Panc1 (cell line): ENCODE data around the gene C7. TPM values are rescaled to one million over a fixed set of nuclear protein-coding genes. Genes with fewer than 3 reads are reported as not detected.

Experiments used
- ATAC-seq: fragments of 200-7000 bp; cut with Tn5 transposase; 2 replicates; pipeline ENCODE4 v1.9.1; 2020; ENCODE audit warnings: mild to moderate bottlenecking, moderate library complexity
- BruUV-seq: library from RNA; stranded (reverse); fragments of 400-500 nt; replicated peaks from 2 replicates; lab custom pipeline; 2021; lab: Mats Ljungman, UMichigan
- CTCF ChIA-PET: fragments of 300-600 bp; sonication (Branson Sonifier 250); formaldehyde crosslinking; loops from one replicate; lab custom pipeline; 2022; ENCODE audit warnings: antibody characterized with exemption; lab: Charles Lee
- POLR2A ChIA-PET: fragments of 300-600 bp; sonication (Branson Sonifier 250); formaldehyde crosslinking; loops from one replicate; lab custom pipeline; 2022; ENCODE audit warnings: antibody characterized with exemption; lab: Charles Lee
- DNase-seq: peaks from one replicate; pipeline ENCODE4 v3.0.0-alpha.2; 2010; ENCODE audit warnings: low read depth, low spot score
- H3K27ac ChIP-seq: 2 replicates; pipeline ENCODE4 v1.5.1; 2011; ENCODE audit warnings: mild to moderate bottlenecking, low read length, inconsistent platforms
- H3K27me3 ChIP-seq: fragments of 200-500 bp; sonication (Bioruptor generic); 2 replicates; pipeline ENCODE4 v1.6.0; 2014; ENCODE audit warnings: low read length, inconsistent platforms; ENCODE audit not compliant: control insufficient read depth, insufficient read depth
- H3K36me3 ChIP-seq: fragments of 200-500 bp; sonication (Bioruptor generic); 2 replicates; pipeline ENCODE4 v1.5.1; 2014; ENCODE audit warnings: inconsistent platforms, mild to moderate bottlenecking, low read length, moderate library complexity; ENCODE audit not compliant: control insufficient read depth, insufficient read depth
- H3K4me1 ChIP-seq: 2 replicates; pipeline ENCODE4 v1.5.1; 2011; ENCODE audit warnings: inconsistent platforms, mild to moderate bottlenecking, low read length, moderate library complexity; ENCODE audit not compliant: control insufficient read depth, insufficient read depth
- H3K4me3 ChIP-seq, 2 experiments: 2 replicates each; pipeline ENCODE4 v1.5.1; 2011 to 2012; ENCODE audit warnings: low read depth in 2 of 2, low read length in 2 of 2, mild to moderate bottlenecking in 2 of 2, inconsistent platforms in 1 of 2, moderate library complexity in 1 of 2
- H3K9me3 ChIP-seq: fragments of 200-500 bp; sonication (Bioruptor generic); 2 replicates; pipeline ENCODE4 v1.5.1; 2014; ENCODE audit warnings: low read depth, mild to moderate bottlenecking, inconsistent platforms, low read length, moderate library complexity; ENCODE audit not compliant: control insufficient read depth, insufficient read depth
- POLR2AphosphoS5 ChIP-seq: IDR thresholded peaks from 2 replicates; pipeline ENCODE4 v1.6.1; 2012; ENCODE audit warnings: mild to moderate bottlenecking, low read depth, low read length, moderate library complexity
- SIN3A ChIP-seq: IDR thresholded peaks from 2 replicates; pipeline ENCODE4 v1.6.1; 2012; ENCODE audit warnings: low read depth, mild to moderate bottlenecking, low read length, moderate library complexity, borderline replicate concordance; ENCODE audit not compliant: insufficient read depth
- TCF7L2 ChIP-seq: IDR thresholded peaks from 2 replicates; pipeline ENCODE4 v1.6.1; 2011; ENCODE audit warnings: mild to moderate bottlenecking, low read depth, low read length, inconsistent platforms
- in situ Hi-C: cut with HindIII; loops from 2 replicates; pipeline ENCODE4 v1.10.0; 2016; ENCODE audit warnings: low sequenced_read_pairs, low pct_unique_long_range_greater_than_20kb
- intact Hi-C: fragments of 100-400 bp; cut with micrococcal nuclease; formaldehyde crosslinking; loops from one replicate; pipeline ENCODE4 v1.10.0; 2022; ENCODE audit not compliant: unreplicated experiment
- total RNA-seq: library from RNA; stranded (reverse); gene quantifications from one replicate; pipeline ENCODE4 v1.2.1, GENCODE V29; 2021; ENCODE audit not compliant: unreplicated experiment
- TF ChIP-seq, protein P1 (sequence below), 2 experiments: IDR thresholded peaks; 2 replicates each; pipeline ENCODE4 v1.6.1; 2011 to 2012; ENCODE audit warnings: low read depth in 2 of 2, control low read depth in 1 of 2, low read length in 1 of 2, mild to moderate bottlenecking in 1 of 2, moderate library complexity in 1 of 2; ENCODE audit not compliant: insufficient read depth in 1 of 2
- TF ChIP-seq, protein P2 (sequence below): fragments of 450-650 bp; IDR thresholded peaks from 2 replicates; pipeline ENCODE4 v1.5.1; 2017; ENCODE audit warnings: mild to moderate bottlenecking

C7 gene
- total RNA-seq, 1 experiment from 2014 or later = 1.4 TPM

DNA sequence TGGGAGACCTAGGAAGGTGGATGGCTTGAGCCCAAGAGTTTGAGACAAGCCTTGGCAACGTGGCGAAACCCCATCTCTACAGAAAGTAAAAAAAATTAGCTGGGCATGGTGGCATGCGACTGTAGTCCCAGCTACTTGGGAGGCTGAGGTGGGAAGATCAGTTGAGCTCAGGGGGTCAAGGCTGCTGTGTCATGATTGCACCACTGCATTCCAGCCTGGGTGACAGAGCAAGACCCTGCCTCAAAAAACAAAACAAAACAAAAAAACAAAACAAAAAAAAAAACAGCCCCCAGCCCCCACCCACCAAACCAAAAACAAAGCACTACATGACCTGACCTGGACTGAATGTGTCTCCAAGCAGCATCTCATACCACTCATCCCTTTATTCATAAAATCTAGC, 33.3 kb upstream of the C7 start:
- TF ChIP-seq SIN3A = no peak
- TF ChIP-seq, protein P1, sequence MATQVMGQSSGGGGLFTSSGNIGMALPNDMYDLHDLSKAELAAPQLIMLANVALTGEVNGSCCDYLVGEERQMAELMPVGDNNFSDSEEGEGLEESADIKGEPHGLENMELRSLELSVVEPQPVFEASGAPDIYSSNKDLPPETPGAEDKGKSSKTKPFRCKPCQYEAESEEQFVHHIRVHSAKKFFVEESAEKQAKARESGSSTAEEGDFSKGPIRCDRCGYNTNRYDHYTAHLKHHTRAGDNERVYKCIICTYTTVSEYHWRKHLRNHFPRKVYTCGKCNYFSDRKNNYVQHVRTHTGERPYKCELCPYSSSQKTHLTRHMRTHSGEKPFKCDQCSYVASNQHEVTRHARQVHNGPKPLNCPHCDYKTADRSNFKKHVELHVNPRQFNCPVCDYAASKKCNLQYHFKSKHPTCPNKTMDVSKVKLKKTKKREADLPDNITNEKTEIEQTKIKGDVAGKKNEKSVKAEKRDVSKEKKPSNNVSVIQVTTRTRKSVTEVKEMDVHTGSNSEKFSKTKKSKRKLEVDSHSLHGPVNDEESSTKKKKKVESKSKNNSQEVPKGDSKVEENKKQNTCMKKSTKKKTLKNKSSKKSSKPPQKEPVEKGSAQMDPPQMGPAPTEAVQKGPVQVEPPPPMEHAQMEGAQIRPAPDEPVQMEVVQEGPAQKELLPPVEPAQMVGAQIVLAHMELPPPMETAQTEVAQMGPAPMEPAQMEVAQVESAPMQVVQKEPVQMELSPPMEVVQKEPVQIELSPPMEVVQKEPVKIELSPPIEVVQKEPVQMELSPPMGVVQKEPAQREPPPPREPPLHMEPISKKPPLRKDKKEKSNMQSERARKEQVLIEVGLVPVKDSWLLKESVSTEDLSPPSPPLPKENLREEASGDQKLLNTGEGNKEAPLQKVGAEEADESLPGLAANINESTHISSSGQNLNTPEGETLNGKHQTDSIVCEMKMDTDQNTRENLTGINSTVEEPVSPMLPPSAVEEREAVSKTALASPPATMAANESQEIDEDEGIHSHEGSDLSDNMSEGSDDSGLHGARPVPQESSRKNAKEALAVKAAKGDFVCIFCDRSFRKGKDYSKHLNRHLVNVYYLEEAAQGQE (IDR thresholded peaks at IDR 0.05; ENCODE audit: insufficient read depth in 1 of 2, low read depth in 2 of 2, low read length in 1 of 2) = no peak
- no peak for TF ChIP-seq POLR2AphosphoS5
- no peak for TF ChIP-seq TCF7L2
- TF ChIP-seq, protein P2, sequence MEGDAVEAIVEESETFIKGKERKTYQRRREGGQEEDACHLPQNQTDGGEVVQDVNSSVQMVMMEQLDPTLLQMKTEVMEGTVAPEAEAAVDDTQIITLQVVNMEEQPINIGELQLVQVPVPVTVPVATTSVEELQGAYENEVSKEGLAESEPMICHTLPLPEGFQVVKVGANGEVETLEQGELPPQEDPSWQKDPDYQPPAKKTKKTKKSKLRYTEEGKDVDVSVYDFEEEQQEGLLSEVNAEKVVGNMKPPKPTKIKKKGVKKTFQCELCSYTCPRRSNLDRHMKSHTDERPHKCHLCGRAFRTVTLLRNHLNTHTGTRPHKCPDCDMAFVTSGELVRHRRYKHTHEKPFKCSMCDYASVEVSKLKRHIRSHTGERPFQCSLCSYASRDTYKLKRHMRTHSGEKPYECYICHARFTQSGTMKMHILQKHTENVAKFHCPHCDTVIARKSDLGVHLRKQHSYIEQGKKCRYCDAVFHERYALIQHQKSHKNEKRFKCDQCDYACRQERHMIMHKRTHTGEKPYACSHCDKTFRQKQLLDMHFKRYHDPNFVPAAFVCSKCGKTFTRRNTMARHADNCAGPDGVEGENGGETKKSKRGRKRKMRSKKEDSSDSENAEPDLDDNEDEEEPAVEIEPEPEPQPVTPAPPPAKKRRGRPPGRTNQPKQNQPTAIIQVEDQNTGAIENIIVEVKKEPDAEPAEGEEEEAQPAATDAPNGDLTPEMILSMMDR = no peak
- Histone ChIP-seq H3K27me3 (no peaks in the 10 kb centered on the region), H3K27ac (no peak overlapping the region), H3K9me3 (peaks cover 8% of the 10 kb centered on the region; the same call in 1 of the 2 replicates), H3K4me3 (no peak overlapping the region), H3K36me3 (no peaks in the 10 kb centered on the region), H3K4me1 (no peaks in the 10 kb centered on the region; the same call in 1 of the 2 replicates)
- DNase-seq (no peak), ATAC-seq (no peak)
- CTCF ChIA-PET = no interaction called here
- in situ Hi-C loops (no loop called here), intact Hi-C loops (loop anchor here (5.0 to 10.0 kb wide), 2 partner anchors 119 to 1301 kb away; partner anchors contain the start of gene TTC33)
- BruUV-seq = no TSS peak
- POLR2A ChIA-PET = interaction anchor here (0.6 kb wide), 1 partner anchor 119 kb away, joined by 6 read pairs; no protein-coding TSS in a partner anchor

DNA sequence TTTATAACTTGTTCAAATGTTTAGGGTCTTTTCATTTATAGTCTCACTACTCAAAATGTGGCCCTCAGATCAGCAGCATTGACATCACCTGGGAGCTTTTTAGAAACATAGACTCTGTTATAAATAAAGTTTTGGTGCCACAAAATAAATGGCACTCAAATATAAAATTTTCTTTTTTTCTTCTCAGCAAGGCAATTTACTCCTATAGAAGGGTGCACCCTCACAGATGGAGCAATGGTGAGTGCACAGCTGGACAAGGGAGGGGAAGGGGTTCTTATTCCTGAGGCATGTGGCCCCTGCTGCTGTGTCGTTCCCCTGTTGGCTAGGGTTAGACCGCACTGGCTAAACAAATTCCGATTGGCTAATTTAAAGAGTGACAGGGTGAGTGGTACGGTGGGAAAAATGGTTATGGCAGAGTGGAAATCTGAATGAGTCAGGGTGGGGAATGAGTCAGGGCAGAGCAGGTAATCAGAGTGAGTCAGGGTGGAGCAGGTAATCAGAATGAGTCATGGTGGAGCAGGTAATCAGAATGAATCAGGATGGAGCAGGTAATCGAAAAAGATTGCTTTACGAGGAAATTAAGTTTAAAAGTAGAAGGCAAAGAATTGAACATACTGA, 31.8 kb upstream of the C7 start:
- Histone ChIP-seq H3K27ac (no peak overlapping the region), H3K4me3 (no peak overlapping the region), H3K4me1 (no peaks in the 10 kb centered on the region; the same call in 1 of the 2 replicates), H3K36me3 (no peaks in the 10 kb centered on the region), H3K27me3 (no peaks in the 10 kb centered on the region), H3K9me3 (peaks cover 8% of the 10 kb centered on the region; the same call in 1 of the 2 replicates)
- BruUV-seq = no TSS peak
- ChIA-PET CTCF (no interaction called here), POLR2A (no interaction called here)
- ATAC-seq (no peak), DNase-seq (no peak)
- TF ChIP-seq, protein P1 (IDR thresholded peaks at IDR 0.05; ENCODE audit: insufficient read depth in 1 of 2, low read depth in 2 of 2, low read length in 1 of 2) = no peak
- TF ChIP-seq, protein P2 = no peak
- TF ChIP-seq POLR2AphosphoS5 (no peak), SIN3A (no peak), TCF7L2 (no peak)
- in situ Hi-C loops (no loop called here), intact Hi-C loops (loop anchor here (5.0 to 10.0 kb wide), 2 partner anchors 120 to 1303 kb away; partner anchors contain the start of gene TTC33)
